Fibroblast of skin of left biceps (primary cell): ENCODE results near the gene EGFLAM.
"Not testable (repeated sequence)": the region's sequence is repeated elsewhere in the genome, so short reads cannot be mapped to it uniquely, and the experiment has no call there.

Experiments
- DNase-seq, 2 experiments: peaks; one replicate each; pipeline ENCODE4 v3.0.0-alpha.2; 2013; ENCODE audit warnings: low read depth in 2 of 2

EGFLAM gene

DNA sequence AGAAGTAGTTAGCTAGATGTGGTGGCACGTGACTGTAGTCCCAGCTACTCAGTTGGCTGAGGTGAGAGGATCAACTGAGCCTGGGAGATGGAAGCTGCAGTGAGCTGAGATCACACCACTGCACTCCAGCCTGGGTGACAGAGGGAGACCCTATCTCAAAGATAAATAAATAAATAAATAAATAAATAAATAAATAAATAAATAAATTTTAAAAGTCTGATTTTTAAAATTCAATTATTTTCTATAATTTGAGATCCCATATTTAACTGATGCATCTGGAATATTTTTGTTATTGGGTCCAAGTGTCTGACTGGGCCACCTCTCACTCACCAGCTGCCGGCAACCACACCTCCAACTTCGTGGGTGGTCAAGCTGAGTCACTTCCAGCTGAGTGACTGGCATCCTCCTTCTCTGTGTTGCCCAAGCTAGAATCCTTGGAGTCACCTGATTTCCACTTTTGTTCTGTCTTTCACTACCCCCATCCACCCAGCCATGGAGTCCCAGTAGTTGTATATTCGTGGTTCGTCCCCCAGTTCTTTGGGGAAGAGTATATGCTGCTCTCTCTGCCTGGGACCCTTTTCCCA is 70.9 kb downstream of the EGFLAM start:
- DNase-seq = no peak

DNA sequence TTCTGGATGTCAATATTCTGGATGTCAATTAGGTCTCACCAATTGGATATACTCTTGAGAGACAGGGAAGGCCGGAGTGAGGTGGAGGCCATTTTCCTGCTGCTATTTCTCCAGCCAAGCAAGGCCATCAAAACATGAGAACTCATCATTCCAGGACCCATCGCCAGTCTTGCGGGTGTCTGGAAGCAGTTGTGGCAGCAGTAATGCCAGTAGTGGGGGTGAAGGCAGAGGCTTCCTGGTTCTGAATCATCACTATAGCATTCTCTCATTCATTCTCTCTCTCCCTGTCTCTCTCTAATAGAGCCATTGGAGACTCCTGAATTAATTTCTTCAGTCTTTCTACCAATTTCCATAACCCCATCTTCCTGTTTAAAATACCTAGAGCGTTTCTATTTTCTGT is 71.8 kb downstream of the EGFLAM start:
- no peak for DNase-seq

DNA sequence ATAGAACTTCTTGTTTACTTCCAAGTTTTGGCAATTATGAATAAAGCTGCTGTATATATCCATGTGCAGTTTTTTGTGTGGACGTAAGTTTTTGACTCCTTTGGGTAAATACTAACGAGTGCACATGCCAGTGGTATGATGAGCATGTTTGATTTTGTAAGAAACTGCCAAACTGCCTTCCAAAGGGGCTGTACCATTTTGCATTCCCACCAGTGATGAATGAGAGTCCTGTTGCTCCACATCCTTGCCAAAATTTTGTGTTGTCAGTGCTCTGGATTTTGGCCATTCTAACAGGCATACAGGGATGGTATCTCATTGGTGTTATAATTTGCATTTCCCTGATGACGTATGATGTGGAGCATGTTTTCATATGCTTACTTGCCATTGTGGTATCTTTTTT is 73.5 kb downstream of the EGFLAM start:
- no peak for DNase-seq

DNA sequence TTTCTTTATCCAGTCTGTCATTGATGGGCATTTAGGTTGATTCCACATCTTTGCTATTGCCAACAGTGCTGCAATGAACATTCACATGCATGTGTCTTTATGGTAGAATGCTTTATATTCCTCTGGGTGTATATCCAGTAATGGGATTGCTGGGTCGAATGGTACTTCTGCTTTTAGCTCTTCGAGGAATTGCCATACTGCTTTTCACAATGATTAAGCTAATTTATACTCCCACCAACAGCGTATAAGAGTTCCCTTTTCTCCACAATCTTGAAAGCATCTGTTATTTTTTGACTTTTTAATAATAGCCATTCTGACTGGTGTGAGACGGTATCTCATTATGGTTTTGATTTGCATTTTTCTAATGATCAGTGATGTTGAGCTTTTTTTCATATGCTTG is 74.8 kb downstream of the EGFLAM start:
- DNase-seq = not testable (repeated sequence)

DNA sequence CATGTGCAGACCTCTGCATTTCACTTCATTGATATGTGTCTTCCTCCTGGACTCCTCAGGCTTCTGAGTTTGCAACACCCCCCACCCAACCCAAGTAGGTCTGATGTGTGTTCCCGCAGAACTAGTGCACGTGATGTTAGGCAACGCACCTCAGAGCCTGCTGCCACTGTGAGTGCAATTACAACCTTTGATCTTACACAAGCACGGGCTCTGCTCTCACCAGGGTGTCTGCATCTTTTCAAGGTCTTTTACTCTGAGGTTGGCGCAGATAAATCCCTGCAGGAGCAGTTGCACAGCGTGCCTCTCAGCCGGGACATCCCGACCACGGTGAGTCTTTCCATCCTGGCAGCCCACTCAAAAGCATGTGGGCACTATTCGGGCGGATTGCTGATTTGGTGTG is 80.1 kb downstream of the EGFLAM start:
- DNase-seq = no peak

DNA sequence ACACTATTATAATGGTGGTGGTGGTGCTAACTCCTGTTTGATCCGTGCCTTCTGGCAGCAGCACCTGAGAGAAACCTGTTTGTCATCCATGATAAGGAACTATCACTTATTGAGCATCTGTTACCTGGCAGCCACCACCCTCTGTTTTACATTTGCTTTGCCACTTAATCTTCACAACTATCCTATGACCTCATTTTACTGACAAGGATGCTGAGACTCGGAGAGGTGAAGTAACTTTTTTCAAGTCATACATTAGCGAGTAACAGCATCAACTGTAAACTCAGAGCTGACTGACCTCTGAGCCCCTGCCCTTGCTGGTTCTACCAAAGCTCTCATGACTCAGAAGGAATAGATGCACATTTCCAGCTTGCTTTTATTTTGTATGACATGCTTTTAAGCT is 81.1 kb downstream of the EGFLAM start:
- no peak for DNase-seq

DNA sequence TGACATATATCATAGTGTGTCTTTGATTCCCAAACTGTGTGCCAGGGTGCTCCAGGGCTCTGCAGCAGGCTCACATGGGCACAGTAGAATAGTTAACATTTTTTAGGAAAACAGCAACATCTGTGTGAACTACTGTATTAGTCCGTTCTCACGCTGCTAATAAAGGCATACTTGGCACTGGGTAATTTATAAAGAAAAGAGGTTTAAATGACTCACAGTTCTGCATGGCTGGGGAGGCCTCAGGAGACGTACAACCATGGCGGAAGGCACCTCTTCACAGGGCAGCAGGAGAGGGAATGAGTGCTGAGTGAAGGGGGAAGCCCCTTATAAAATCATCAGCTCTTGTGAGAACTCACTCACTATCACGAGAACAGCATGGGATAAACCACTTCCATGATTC is 82.7 kb downstream of the EGFLAM start:
- no peak for DNase-seq

DNA sequence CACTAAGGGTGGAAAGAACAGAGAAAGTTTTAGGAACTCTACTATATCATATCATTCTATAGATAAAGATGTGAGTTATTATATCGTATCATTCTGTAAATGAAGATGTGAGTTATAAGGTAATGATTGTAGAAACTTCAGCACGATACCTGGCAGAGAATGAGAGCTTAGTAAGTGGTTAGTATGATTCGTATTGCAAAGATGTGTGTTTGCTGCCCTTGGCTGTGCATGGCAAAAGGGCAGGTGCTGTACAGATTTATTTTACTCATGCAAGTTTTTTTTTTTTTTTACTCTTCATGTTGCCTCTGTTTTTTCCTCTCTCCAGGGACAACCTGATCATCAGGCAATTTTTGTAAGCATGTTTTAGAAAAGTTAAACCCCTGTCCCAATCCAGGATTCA is 83.3 kb downstream of the EGFLAM start:
- DNase-seq = no peak

DNA sequence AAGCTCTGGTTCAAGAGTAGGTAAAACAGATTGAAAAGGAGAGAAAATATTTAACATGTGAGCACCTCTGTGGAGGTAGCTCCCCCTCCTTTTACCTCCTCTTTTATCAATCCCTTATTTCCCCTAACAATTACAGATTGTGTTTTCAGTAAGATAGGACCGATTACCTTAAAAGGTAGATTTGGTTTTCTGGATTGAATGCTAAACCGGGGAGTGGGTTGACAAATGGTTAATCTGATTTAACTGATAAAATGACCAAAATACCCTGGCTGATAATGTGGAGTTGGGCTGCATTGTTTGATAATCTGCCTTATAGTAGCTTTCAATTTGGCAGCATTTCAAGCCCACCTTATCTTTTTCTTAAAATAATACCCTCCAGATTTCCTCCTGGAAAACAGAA is 83.9 kb downstream of the EGFLAM start:
- no peak for DNase-seq

DNA sequence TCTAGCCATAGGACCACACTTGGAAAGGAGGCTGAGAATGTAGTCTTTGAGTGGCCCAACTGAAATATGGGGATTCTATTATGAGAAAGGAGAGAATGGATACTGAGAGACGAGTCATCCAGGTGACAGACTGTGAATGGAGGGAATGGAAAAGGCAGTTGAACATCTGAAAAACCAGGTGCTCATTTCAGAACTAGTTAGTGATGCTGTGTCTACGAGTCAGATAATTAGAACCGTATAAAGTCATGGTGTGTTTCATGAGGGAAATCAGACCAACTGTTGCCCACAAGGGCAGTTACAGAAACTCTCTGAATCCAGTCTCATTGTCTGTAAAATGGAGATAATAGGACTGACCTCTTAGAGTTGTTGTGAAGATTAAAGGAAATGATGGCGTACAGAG is 86.5 kb downstream of the EGFLAM start:
- DNase-seq = no peak

DNA sequence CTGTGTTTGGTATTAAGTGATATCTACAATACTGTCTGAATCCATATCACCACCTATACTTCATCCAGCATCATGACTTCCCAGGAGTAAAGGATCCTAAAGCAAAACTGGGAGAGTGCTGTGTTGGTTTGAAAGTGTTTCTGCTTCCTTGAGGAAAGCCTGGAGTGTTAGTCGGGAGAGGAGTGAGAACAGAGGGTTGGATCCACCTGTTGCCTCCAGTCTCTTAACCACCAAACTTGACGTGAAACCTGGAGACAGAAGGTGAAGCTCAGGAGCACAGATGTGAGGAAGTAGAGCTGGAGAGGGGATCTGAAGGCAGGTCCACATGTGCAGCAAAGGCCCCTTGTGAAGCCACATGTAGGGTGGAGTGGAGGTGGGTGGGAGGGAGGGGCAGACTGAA is 88.2 kb downstream of the EGFLAM start:
- no peak for DNase-seq

DNA sequence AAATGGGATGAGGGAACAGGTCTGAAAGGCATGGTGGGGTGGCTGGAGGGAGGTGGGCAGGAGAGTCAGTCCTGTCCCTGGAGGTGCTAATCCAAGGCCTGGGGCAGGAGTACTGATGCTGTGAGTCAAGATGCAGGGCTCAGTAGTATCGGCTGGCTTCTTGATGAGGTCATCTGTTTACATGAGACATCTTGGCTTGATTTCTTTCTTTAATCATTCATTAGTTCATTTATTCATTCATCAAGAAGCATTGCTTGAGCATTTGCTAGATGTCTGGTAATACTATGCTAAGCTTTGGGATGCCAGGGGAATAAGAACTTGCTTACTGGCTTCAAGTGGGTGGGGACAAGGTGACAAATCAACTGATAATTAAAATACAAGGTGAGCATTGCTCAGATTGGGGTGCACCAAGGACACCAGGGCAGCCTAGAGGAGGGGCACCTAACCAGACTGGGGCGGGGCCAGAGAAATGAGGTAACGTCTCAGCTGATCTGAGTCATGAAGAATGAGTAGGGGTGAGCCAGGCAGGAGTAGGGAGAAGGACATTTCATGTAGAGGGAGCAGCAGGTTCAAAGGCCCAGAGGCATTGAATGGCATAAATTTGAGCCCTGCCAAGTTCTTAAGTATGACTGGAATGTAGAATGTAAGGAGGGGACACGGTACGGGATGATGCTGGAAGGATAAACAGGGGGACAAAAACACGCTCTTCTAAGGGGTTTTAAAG is 88.8 kb downstream of the EGFLAM start:
- no peak for DNase-seq

DNA sequence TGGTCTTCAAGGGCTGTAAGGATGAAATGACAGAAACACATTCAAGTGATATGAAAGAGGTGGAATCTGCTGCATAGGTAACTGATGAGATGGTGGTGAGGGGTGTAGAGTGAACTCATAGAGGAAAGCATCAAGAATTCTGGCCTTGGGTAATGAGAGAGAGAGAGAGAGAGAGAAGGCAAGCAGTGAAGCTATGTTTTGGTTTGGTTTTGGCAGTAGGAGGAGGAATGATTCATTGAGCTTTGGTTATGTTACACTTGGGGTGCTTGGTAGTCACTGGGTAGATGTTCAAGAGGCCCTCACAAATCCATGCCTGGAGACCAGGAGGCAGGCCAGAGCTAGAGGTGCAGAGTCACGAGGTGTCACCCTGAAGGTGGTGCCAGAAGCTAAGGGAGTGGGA is 89.5 kb downstream of the EGFLAM start:
- DNase-seq = no peak

DNA sequence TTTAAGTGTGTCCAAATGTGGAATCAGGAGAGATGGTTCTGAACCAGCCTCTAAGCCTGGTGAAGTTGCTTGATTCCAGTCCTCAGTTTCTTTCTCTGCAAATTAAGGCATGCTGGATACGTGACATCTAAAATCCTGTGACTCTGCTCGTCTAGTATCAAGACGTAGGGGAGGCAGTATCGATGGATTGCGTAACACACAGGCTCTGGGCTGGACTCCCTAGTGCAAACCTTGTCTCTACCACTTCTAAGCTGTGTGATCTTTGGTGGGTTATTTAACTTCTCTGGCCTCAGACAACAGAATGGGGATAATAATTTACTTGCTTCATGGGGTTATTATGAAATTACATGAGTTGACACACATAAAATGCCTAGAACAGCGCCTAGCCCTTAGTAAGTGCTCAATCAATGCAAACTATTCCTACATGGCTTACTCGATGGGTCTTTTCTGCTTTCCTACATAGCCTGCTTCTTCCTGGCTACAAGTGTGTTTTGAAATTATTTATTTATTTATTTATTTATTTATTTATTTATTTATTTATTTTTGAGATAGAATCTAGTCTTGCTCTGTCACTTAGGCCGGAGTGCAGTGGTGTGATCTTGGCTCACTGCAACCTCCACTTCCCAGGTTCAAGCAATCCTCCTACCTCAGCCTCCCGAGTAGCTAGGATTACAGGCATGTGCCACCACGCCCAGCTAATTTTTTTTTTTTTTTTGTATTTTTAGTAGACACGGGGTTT is 102.1 kb downstream of the EGFLAM start:
- no peak for DNase-seq

DNA sequence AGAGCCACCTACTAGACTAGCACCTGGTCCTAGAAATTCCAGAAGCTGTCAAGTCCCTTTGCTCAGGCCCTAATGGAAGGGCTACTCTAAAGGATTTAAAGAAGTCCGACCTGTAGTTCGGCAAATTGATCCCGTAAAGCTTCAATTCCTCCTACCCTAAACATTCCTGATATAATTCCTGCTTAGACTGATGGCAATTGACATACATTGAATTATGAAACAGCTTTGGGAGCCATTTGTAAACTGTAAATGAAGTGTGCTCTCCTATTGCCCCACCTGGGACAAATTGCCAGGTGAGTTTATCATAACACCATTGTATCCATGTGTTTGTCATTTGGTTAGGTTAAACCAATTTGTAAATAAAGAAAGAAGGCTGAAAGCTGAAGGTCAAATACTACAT is 104.4 kb downstream of the EGFLAM start:
- no peak for DNase-seq

DNA sequence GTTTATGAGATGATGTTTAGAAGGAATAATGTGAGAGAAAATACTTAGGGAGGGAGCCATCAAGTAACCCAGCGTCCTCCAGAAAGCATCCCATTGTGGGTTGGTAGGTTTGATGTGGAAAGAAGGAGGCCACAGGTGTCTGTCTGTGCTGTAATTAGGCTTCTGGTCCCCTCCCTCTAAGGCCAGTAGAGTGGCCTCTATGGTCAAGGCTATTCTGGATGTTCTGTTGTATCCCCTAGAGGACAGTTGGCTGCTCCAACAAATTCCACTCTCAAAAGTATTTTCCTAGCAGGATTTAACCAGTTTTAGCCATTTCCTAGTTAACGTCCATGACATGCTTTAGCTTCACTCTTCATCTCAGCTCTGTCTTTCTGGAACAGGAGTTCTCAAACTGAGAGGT is 106.5 kb downstream of the EGFLAM start:
- no peak for DNase-seq

DNA sequence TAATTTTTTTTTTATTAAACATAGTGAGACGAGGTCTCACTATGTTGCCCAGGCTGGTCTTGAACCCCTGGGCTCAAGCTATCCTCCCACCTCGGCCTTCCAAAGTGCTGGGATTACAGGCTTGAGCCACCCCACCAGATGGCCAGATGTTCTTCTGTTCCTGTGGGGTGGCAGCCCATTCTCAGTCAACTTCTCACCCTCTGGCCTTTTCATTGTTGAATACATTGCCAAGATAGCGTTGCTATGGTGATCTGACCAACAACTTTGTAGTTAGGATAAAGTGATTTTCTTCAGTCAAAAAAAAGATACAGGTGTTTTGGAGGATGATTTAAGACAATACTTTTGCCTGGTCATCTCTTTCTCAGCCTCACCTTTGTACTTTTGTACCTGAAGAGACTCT is 109.1 kb downstream of the EGFLAM start:
- DNase-seq = no peak

DNA sequence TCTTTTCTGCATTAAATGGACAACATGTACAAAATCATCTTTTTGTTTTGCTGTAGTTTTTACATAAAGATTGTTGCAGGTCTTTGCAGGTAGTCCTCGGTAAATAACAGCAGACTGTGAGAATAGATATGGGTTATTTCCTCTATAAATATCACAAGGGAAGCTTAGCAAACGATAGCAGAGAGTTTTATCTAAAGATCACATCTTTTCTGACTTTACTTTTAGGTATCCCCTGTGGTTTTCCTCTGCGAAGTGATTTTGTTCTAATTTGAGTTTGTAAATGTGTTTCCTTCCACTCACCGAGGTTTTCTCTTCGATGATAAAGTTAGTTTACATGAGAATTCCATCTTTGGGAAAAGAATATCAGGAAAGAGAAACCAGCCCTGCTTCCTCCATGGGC is 109.6 kb downstream of the EGFLAM start:
- DNase-seq = no peak

DNA sequence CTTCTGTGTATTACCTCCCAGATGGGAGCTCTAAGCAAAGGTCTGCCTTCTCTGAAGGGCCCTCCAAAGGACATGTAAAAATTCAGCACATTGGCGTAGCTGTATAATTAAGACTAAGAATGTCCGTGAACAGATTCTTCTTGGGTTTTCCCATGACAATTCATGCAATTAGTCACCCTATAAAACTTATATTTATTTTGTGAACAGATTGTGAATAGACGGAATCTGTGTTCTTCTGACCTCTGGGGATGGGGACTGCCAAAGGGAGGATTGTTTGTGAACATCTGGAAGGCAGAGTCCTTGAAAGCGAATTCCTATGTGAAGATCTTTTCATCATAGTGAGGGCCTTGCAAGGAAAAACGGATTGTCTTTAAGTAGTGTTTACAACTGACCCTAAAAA is 111.3 kb downstream of the EGFLAM start:
- peak in 1 of 2 experiments; percentile 6 for DNase-seq

DNA sequence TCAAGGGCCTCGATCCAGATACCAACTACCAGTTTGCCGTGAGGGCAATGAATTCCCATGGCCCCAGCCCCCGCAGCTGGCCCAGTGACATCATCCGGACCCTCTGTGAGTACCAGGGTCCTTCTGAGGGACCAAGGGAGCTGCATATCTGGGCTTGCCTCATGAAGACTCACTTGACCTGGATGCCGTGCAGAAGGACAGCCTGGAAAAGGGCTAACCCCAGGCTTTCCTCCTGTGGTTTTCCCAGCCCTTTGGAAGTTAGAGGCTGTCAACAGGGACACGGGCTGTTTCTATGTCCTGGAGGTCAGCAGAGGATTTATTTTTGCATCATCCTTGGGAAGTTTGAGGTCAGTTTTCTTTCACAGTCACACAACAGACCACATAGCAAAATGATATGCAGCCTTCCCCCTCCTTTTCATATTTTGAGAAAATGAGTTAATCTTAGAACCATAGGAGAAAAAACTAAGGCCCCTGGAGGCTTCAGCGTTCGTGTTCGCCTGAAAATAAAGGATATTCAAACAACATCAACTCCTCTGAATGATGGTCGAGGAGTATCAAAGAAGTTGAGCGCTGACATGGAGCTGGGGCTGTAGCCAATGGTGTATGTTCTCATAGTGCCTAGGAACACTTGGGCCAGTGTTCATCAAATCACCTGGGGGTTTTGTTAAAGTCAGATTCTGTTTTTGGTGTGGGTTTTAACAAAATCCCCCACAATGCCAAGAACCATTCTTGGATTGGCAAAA is 112.2 kb downstream of the EGFLAM start:
- no peak for DNase-seq

DNA sequence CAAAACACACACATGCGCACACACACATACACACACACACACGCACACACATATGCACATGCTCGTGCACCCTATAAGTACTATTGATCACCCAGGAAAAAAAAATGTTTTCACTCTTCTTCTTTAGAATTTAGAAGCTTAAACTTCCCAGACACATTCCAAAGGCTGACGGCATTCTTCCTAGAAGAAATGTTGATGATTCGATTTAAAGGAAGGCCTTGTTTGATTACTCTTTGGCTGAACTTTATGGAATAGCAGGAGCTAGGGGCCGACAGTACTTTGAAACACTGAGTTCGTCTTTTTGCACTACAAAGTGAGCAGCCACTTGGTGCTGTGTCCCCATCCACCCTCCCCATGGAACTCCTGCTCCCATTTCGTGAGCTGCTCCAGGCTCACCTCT is 113.2 kb downstream of the EGFLAM start:
- DNase-seq = peak; percentile 2 to 7

DNA sequence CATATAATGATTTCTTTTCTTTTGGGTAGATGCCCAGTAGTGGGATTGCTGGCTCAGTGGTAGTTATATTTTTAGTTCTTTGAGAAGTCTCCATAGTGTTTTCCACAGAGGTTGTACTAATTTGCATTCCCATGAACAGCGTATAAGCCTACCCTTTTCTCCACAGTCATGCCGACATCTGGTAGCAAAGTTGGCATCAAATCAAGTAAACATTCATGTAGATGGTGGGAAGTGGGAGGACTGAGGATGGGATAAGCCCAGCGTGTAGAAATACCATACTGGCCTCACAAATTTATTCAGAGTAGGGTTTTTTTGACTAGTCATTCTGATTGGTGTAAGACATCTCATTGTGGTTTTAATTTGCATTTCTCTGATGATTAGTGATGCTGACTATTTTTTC is 115.4 kb downstream of the EGFLAM start:
- peak; percentile 31 to 34 for DNase-seq

DNA sequence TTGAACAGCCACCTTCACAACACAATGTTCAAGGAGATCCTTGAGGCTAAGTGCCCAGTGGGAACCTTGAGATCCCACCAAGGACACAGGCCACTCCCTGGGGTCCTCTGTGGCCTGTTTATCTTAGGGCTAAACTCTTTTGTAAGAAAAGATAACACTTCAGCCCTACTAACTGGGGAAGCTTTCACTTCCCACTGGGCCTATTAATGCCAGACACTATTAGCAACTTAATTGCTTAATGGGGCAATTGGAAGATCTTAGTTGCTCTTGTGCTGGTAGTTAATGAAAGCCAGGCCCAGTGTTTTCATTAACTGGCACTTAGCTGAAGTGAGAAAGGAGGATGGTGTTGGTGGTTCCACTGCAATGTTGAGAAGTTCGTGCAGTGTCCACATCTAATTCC is 117.1 kb downstream of the EGFLAM start:
- no peak for DNase-seq
